ENCODE data around the gene MOSMO.

DNA sequence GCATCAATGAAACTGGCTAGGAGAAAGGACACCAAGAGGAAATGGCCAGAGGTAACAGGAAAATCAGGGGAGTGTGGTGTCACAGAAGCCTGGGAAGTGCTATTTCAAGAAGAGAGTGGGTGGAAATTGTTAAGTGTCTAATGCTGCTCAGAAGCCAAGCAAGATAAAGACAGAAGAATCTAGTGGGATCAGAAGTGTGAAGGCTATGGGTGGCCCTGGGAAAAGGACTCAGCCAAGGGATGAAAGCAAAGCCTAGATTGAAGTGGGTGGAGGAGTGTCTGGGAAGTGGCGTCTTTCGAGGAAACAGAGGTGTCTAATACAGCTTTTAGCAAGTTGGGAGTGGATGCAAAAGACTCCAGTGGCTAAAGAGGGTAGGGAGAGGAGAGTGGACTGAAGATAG is 20.4 kb upstream of the MOSMO start:
- TF ChIP-seq, protein P1, sequence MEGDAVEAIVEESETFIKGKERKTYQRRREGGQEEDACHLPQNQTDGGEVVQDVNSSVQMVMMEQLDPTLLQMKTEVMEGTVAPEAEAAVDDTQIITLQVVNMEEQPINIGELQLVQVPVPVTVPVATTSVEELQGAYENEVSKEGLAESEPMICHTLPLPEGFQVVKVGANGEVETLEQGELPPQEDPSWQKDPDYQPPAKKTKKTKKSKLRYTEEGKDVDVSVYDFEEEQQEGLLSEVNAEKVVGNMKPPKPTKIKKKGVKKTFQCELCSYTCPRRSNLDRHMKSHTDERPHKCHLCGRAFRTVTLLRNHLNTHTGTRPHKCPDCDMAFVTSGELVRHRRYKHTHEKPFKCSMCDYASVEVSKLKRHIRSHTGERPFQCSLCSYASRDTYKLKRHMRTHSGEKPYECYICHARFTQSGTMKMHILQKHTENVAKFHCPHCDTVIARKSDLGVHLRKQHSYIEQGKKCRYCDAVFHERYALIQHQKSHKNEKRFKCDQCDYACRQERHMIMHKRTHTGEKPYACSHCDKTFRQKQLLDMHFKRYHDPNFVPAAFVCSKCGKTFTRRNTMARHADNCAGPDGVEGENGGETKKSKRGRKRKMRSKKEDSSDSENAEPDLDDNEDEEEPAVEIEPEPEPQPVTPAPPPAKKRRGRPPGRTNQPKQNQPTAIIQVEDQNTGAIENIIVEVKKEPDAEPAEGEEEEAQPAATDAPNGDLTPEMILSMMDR (IDR thresholded peaks at IDR 0.05), result no peak
- no peak for TF ChIP-seq ZFX (IDR thresholded peaks at IDR 0.05; ENCODE audit: borderline replicate concordance)

All from 22Rv1 (cell line).